ENCODE measurements around the gene TRIM41. TPM values are rescaled to one million over a fixed set of nuclear protein-coding genes. Genes with fewer than 3 reads are reported as not detected.

The TRIM41 gene
- total and polyA plus RNA-seq, 9 of the 15 experiments (the other 6 are each of a cell fraction or from before 2014, with no cell fraction given): 1.8 to 47.6 (median 20.9) TPM

GRCh38 chr5:181281077-181281983, 58.2 kb downstream of the TRIM41 start (continued):
- TF ChIP-seq, protein P1, sequence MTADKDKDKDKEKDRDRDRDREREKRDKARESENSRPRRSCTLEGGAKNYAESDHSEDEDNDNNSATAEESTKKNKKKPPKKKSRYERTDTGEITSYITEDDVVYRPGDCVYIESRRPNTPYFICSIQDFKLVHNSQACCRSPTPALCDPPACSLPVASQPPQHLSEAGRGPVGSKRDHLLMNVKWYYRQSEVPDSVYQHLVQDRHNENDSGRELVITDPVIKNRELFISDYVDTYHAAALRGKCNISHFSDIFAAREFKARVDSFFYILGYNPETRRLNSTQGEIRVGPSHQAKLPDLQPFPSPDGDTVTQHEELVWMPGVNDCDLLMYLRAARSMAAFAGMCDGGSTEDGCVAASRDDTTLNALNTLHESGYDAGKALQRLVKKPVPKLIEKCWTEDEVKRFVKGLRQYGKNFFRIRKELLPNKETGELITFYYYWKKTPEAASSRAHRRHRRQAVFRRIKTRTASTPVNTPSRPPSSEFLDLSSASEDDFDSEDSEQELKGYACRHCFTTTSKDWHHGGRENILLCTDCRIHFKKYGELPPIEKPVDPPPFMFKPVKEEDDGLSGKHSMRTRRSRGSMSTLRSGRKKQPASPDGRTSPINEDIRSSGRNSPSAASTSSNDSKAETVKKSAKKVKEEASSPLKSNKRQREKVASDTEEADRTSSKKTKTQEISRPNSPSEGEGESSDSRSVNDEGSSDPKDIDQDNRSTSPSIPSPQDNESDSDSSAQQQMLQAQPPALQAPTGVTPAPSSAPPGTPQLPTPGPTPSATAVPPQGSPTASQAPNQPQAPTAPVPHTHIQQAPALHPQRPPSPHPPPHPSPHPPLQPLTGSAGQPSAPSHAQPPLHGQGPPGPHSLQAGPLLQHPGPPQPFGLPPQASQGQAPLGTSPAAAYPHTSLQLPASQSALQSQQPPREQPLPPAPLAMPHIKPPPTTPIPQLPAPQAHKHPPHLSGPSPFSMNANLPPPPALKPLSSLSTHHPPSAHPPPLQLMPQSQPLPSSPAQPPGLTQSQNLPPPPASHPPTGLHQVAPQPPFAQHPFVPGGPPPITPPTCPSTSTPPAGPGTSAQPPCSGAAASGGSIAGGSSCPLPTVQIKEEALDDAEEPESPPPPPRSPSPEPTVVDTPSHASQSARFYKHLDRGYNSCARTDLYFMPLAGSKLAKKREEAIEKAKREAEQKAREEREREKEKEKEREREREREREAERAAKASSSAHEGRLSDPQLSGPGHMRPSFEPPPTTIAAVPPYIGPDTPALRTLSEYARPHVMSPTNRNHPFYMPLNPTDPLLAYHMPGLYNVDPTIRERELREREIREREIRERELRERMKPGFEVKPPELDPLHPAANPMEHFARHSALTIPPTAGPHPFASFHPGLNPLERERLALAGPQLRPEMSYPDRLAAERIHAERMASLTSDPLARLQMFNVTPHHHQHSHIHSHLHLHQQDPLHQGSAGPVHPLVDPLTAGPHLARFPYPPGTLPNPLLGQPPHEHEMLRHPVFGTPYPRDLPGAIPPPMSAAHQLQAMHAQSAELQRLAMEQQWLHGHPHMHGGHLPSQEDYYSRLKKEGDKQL (CRISPR knock-in tag; IDR thresholded peaks at IDR 0.05; ENCODE audit: borderline replicate concordance): no peak
- TF ChIP-seq CREM (IDR thresholded peaks at IDR 0.05; ENCODE audit: low read depth) (peak; percentile 18; the same call in 1 of the 2 replicates), GTF3C2 (IDR thresholded peaks at IDR 0.05; ENCODE audit: borderline replicate concordance, extremely low read depth, insufficient read length) (no peak), ZBTB7A (IDR thresholded peaks at IDR 0.05; ENCODE audit: borderline replicate concordance, control insufficient read depth, low read depth, low read length) (no peak; the same call in 1 of the 2 replicates), RBBP5 (IDR thresholded peaks at IDR 0.05; ENCODE audit: borderline replicate concordance, insufficient read depth, low read length, poor library complexity, severe bottlenecking) (peak; percentile 26), TGIF2 (CRISPR knock-in tag; IDR thresholded peaks at IDR 0.05) (no peak), NKRF (IDR thresholded peaks at IDR 0.05; ENCODE audit: borderline replicate concordance) (peak; percentile 96), TAL1 (IDR thresholded peaks at IDR 0.05) (no peak), NFRKB (IDR thresholded peaks at IDR 0.05; ENCODE audit: low read depth) (peak; percentile 79), FOS (IDR thresholded peaks at IDR 0.05; ENCODE audit: extremely low read depth, insufficient read length) (peak; percentile 81)
- TF ChIP-seq, protein P2, sequence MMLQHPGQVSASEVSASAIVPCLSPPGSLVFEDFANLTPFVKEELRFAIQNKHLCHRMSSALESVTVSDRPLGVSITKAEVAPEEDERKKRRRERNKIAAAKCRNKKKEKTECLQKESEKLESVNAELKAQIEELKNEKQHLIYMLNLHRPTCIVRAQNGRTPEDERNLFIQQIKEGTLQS (IDR thresholded peaks at IDR 0.05): no peak
- TF ChIP-seq, protein P2 (CRISPR knock-in tag; conservative IDR thresholded peaks at IDR 0.05): 0 out of 2 replicates have a peak, but pooled peaks have one; percentile 71
- TF ChIP-seq, protein P3, sequence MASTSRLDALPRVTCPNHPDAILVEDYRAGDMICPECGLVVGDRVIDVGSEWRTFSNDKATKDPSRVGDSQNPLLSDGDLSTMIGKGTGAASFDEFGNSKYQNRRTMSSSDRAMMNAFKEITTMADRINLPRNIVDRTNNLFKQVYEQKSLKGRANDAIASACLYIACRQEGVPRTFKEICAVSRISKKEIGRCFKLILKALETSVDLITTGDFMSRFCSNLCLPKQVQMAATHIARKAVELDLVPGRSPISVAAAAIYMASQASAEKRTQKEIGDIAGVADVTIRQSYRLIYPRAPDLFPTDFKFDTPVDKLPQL (IDR thresholded peaks at IDR 0.05; ENCODE audit: extremely low read depth, insufficient read length): peak; percentile 59

Measured in K562 (cell line).